Gastroesophageal sphincter (tissue), 4 donors: ENCODE measurements around the gene BDH1. TPM values are rescaled to one million over a fixed set of nuclear protein-coding genes. Genes with fewer than 3 reads are reported as not detected.
"Not testable (repeated sequence)": the region's sequence is repeated elsewhere in the genome, so short reads cannot be mapped to it uniquely, and the experiment has no call there.

Experiments
- ATAC-seq: fragments of 150-250 bp; one replicate; pipeline ENCODE4 v1.9.1; 2016; ENCODE audit warnings: mild to moderate bottlenecking, moderate library complexity
- H3K27ac ChIP-seq, 4 donors: fragments of 200-600 bp; sonication (generic) in 3 of 4; 1 replicate in 3 of 4; 2 replicates in 1 of 4; pipeline ENCODE4 v1.5.1; 2016 to 2019
- H3K27me3 ChIP-seq: fragments of 200-600 bp; sonication (generic); one replicate; pipeline ENCODE4 v1.5.1; 2019
- H3K36me3 ChIP-seq, 2 donors: fragments of 200-600 bp; sonication (generic); one replicate each; pipeline ENCODE4 v1.5.1; 2019; ENCODE audit warnings: control low read depth in 1 of 2
- H3K4me1 ChIP-seq, 3 donors: fragments of 200-600 bp; sonication (generic); 1 replicate in 2 of 3; 2 replicates in 1 of 3; pipeline ENCODE4 v1.5.1; 2016 to 2019; ENCODE audit warnings: control low read depth in 2 of 3
- H3K4me3 ChIP-seq, 2 donors: fragments of 200-600 bp; sonication (generic); one replicate each; pipeline ENCODE4 v1.5.1; 2019; ENCODE audit warnings: mild to moderate bottlenecking in 1 of 2, moderate library complexity in 1 of 2
- H3K9me3 ChIP-seq, 3 donors: fragments of 200-600 bp; sonication (generic); one replicate each; pipeline ENCODE4 v1.5.1; 2017 to 2019; ENCODE audit warnings: control low read depth in 2 of 3
- CTCF ChIP-seq, 4 experiments: fragments of 200-600 bp in 2 of 4; fragments of 450-650 bp in 2 of 4; sonication (generic) in 1 of 4; IDR thresholded peaks; one replicate each; pipeline ENCODE4 v1.5.1; 2017 to 2019; ENCODE audit warnings: antibody characterized with exemption in 4 of 4, mild to moderate bottlenecking in 2 of 4, moderate library complexity in 2 of 4
- EP300 ChIP-seq: sonication (generic); formaldehyde crosslinking; IDR thresholded peaks from one replicate; pipeline ENCODE4 v1.6.1; 2017; ENCODE audit warnings: antibody characterized with exemption, mild to moderate bottlenecking
- POLR2A ChIP-seq, 2 donors: fragments of 450-650 bp; IDR thresholded peaks; one replicate each; pipeline ENCODE4 v1.6.1; 2017; ENCODE audit warnings: antibody characterized with exemption in 2 of 2, mild to moderate bottlenecking in 2 of 2, moderate library complexity in 1 of 2
- POLR2AphosphoS5 ChIP-seq: sonication (generic); formaldehyde crosslinking; IDR thresholded peaks from one replicate; pipeline ENCODE4 v1.6.1; 2017; ENCODE audit warnings: antibody characterized with exemption
- WGBS, 2 donors: methylation state at CpG; one replicate each; pipeline ENCODE4 v1.1.5; 2018; ENCODE audit warnings: low coverage in 1 of 2; 5-methylcytosine and 5-hydroxymethylcytosine counted together
- total RNA-seq, 4 donors: library from RNA; depleted of rRNA; stranded (reverse); fragments of >200 nt; gene quantifications; one replicate each; pipeline ENCODE4 v1.1.0, GENCODE V29; 2016

BDH1 gene
- 10 to 100 TPM in 2 of 4 donors, 1 to 10 TPM in 2; 8.6 to 16.2 (median 12.3) TPM for total RNA-seq

GRCh38 chr3:197555281-197556261 lies at the start of gene BDH1:
Gene BDH1, minus strand, starts transcription at chr3:197555968. Its CDS starts 9,525 bp downstream, at chr3:197546443.
- WGBS, 2 donors, result 0% methylated on average over 1 of the region's 96 CpGs; no CpG with 5 or more reads in 1 of the 2 donors
- peaks cover 25% of the 10 kb centered on the region for H3K27me3 ChIP-seq
- TF ChIP-seq CTCF (IDR thresholded peaks at IDR 0.05), result peak in 1 of 4 experiments; percentile 4
- TF ChIP-seq EP300, result no peak
- TF ChIP-seq POLR2AphosphoS5, result no peak
- TF ChIP-seq POLR2A (IDR thresholded peaks at IDR 0.05), result peak in 1 of 2 donors; percentile 21

GRCh38 chr3:197603317-197603933 lies 47.7 kb upstream of the BDH1 start:
- Histone ChIP-seq H3K36me3 (peaks cover 0 to 59% of the 10 kb centered on the region in 2 donors), H3K27ac (no peak overlapping the region), H3K27me3 (no peaks in the 10 kb centered on the region), H3K9me3 (no peaks in the 10 kb centered on the region), H3K4me3 (no peak overlapping the region), H3K4me1 (peaks cover 0 to 10% (median 7%) of the 10 kb centered on the region in 3 donors)
- TF ChIP-seq EP300, result no peak
- TF ChIP-seq CTCF (IDR thresholded peaks at IDR 0.05), result no peak
- no peak for TF ChIP-seq POLR2AphosphoS5
- TF ChIP-seq POLR2A (IDR thresholded peaks at IDR 0.05), result no peak
- ATAC-seq, result no peak
- WGBS, 2 donors, result 83 to 92% methylated on average over 4 to 12 of the region's 15 CpGs

More at GRCh38 chr3:197555281-197556261, at the start of gene BDH1:
- H3K4me3 ChIP-seq, result peak within 1 kb of the TSS; percentile 81 to 87
- H3K36me3 ChIP-seq, result no peaks in the 10 kb centered on the region
- H3K4me1 ChIP-seq, result peaks cover 0 to 27% (median 15%) of the 10 kb centered on the region in 3 donors
- peak; percentile 6 for ATAC-seq
- no peaks in the 10 kb centered on the region for H3K9me3 ChIP-seq
- peak within 1 kb of the TSS; percentile 91 to 98 (median 91) for H3K27ac ChIP-seq

GRCh38 chr3:197602351-197602750 lies 46.6 kb upstream of the BDH1 start:
- H3K4me1 ChIP-seq, H3K9me3 ChIP-seq, ATAC-seq, H3K27me3 ChIP-seq, H3K27ac ChIP-seq, H3K4me3 ChIP-seq: not testable (repeated sequence)
- no CpG with 5 or more reads among the region's 31 CpGs for WGBS, 2 donors
- H3K36me3 ChIP-seq, result peaks cover 0 to 48% of the 10 kb centered on the region in 2 donors

GRCh38 chr3:197601566-197601840 lies 45.7 kb upstream of the BDH1 start:
- peaks cover 0 to 39% of the 10 kb centered on the region in 2 donors for H3K36me3 ChIP-seq
- H3K27ac ChIP-seq, H3K4me1 ChIP-seq: not testable (repeated sequence)

GRCh38 chr3:197600796-197601565 lies 45.2 kb upstream of the BDH1 start:
- no peak for ATAC-seq
- 83 to 89% methylated on average over 11 of the region's 22 CpGs for WGBS, 2 donors
- peaks cover 0 to 10% (median 7%) of the 10 kb centered on the region in 3 donors for H3K4me1 ChIP-seq
- H3K27me3 ChIP-seq, result no peaks in the 10 kb centered on the region
- no peak overlapping the region for H3K4me3 ChIP-seq
- TF ChIP-seq CTCF (IDR thresholded peaks at IDR 0.05), result no peak
- no peak for TF ChIP-seq POLR2A (IDR thresholded peaks at IDR 0.05)
- no peak for TF ChIP-seq POLR2AphosphoS5
- no peak for TF ChIP-seq EP300
- H3K27ac ChIP-seq, result peak overlapping the region in 1 of 4 donors; percentile 9
- no peaks in the 10 kb centered on the region for H3K9me3 ChIP-seq
- peaks cover 0 to 34% of the 10 kb centered on the region in 2 donors for H3K36me3 ChIP-seq

More at GRCh38 chr3:197601566-197601840, 45.7 kb upstream of the BDH1 start:
- ATAC-seq, H3K4me3 ChIP-seq, H3K27me3 ChIP-seq, H3K9me3 ChIP-seq: not testable (repeated sequence)
- 25 to 54% methylated on average over 1 of the region's 2 CpGs for WGBS, 2 donors
